GM19438 (cell line): ENCODE measurements around the gene FANCD2OS.
"Not testable (repeated sequence)": the region's sequence is repeated elsewhere in the genome, so short reads cannot be mapped to it uniquely, and the experiment has no call there.

Source experiments
- ATAC-seq: cut with Tn5 transposase; IDR thresholded peaks from one replicate; pipeline ENCODE4 v1.9.1; 2021; ENCODE audit warnings: low read depth; ENCODE audit not compliant: unreplicated experiment

Gene FANCD2OS

DNA sequence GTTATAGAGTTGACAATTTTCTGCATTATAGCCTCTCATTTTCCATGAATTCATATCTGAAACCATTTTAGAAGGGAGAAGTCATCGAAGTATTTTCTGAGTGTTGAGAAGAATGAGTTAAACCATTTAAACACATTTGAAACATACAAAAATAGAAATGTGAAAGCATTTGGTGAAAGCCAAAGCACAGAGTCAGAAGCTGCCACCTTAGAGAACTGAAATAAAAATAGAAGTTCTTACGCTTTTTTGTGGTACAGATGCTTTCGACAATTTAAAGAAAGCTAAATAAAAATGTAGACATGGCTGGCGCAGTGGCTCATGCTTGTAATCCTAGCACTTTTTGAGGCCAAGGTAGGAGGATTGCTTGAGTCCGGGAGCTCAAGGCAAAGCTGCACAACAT, 9.0 kb downstream of the FANCD2OS start:
- no peak for ATAC-seq

DNA sequence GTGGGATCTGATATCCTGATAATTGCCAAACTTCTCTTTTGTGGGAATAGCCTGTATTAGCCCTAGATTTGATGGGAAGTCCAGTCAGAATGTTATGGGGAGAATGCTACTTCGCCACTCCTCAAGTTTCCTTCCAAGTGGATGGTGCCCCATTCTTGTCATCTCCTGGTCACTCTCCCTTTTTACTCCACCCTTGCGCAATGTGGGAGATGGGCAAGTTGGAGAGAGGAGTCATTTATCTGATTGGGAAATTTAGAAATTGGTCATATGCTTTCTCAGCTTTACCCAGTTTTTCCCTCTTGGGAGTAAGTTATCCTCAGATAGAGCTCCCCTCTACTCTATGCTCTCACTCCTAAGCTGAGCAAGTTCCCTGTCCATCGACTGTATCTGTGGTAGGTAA, 14.4 kb downstream of the FANCD2OS start:
- no peak for ATAC-seq

DNA sequence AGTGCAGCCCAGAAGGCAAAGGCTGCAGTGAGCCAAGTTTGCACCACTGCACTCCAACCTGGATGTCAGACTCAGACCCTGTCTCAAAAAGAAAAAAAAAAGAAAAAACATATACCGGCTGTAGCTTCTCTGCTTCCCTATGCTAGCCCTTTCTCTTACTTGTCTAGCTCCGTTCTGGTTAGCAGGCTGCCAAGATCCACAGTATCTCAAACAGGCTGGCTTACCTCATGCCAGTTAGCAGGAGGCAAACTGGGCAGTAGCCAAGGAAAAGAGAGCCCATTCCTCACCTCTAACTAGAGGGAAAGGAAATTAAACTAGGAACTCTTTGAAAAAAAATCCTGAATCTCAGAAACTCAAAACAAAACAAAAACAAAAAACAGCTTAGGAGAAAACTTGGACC, 16.7 kb downstream of the FANCD2OS start:
- not testable (repeated sequence) for ATAC-seq

DNA sequence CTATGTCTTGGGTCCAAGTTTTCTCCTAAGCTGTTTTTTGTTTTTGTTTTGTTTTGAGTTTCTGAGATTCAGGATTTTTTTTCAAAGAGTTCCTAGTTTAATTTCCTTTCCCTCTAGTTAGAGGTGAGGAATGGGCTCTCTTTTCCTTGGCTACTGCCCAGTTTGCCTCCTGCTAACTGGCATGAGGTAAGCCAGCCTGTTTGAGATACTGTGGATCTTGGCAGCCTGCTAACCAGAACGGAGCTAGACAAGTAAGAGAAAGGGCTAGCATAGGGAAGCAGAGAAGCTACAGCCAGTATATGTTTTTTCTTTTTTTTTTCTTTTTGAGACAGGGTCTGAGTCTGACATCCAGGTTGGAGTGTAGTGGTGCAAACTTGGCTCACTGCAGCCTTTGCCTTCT, 17.3 kb downstream of the FANCD2OS start:
- not testable (repeated sequence) for ATAC-seq

DNA sequence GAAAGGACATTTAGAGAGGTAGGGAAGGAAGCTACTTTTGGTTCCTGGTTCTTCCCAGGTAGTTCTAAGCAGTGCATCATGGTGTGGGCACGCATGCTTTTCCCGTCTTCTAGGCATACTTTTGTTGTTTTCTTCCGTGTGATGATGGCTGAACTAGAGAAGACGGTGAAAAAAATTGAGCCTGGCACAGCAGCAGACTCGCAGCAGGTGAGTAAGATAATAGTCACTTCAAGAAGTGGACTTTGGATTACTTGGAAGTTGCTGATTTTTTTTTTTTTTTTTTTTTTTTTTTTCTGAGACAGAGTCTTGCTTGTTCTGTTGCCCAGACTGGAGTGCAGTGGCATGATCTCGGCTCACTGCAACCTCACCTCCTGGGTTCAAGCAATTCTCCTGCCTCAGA, 17.9 kb downstream of the FANCD2OS start:
- ATAC-seq: no peak

DNA sequence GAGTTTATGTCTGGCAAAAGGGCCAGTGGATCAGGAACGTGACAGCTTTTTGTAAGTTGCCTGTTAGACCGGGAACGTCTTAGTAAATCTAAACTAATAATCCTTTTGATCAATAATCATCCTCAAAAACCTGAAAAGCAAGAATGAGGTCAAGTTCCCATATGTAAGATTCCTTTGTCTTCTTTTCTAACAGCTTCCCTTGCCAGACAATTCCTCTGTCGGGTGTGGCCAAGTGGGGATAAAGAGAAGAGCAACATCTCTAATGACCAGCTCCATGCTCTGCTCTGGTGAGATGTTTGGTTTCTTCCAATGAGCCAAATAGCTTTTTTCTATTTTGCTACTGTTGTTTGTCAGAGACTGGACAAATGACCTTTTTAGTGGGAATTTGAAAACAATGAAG, 19.8 kb downstream of the FANCD2OS start:
- ATAC-seq: no peak

DNA sequence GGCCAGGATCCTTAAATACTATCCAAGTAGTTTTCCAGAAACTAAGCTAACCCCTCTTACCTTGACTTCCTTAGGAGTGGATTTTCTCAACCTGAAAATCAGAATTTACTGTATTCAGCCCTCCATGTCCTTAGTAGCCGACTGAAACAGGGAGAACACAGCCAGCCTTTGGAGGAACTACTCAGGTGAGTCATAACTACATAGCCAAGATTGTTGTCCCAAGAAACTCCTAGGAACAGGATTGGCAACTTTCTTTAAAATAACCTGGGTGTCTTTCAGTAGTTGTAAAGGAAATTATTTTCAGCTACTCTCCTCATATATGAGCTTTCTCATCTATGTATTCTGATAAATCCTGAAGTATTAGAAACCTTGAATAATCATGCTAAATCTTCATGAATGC, 22.3 kb downstream of the FANCD2OS start:
- ATAC-seq: no peak

DNA sequence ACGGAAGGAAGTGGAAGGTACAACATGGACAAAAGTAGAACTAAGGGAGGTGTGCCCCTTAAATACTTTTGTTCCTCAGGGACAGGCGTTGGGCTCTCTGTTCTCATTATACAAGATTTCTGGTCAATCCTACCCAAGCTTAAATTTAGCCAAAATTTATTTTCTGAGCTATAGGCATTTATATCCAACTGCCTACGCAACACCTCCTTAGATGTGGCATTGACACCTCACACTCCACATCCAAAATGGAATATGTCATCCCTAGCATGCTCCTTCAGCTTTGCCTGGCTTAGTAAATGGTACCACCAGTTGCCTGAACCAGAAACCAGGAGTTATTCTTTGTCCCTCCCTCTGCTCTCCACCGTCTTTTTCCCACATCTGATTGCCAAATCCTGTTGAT, 26.2 kb downstream of the FANCD2OS start:
- ATAC-seq: no peak

DNA sequence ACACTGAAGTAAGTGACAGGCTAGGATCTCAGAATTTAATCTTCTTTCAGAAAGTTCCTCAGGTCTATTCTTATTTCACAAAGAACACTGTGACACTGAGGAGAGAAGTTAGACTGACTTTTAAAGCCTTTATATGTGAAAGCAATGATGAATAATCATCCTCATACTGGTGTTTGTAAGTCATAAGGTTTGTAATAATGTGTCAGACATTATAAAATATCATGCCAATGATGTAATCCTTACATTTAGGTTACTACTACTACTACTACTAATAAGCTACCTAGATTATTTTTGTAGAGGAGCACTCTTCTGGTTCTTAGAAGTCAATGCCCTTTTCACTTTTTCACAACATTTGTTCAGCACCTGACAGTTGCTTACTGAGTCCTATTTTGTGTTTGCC, 33.4 kb downstream of the FANCD2OS start:
- no peak for ATAC-seq

DNA sequence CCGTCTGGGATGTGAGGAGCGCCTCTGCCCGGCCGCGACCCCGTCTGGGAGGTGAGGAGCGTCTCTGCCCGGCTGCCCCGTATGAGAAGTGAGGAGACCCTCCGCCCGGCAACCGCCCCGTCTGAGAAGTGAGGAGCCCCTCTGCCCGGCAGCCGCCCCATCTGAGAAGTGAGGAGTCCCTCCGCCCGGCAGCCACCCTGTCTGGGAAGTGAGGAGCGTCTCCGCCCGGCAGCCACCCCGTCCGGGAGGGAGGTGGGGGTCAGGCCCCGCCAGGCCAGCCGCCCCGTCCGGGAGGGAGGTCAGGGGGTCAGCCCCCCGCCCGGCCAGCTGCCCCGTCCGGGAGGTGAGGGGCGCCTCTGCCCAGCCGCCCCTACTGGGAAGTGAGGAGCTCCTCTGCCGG, 38.0 kb downstream of the FANCD2OS start:
- not testable (repeated sequence) for ATAC-seq

DNA sequence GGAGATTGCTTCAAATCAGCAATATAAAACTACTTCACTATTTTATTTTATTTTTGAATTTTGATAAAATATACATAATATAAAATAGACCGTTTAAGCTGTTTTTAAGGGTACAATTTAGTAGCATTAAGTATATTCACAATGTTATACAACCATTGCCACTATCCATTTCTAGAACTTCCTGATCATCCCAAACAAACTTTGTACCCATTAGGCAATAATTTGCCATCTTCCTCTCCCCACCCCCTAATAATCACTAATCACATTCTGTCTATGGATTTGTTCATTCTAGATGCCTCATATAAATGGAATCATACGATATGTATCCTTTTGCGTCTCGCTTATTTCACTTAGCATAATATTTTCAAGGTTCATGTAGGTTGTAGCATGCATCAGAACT, 53.0 kb downstream of the FANCD2OS start:
- no peak for ATAC-seq
